Karpas-422 (cell line): ENCODE data around the gene RGS1. TPM values are rescaled to one million over a fixed set of nuclear protein-coding genes. Genes with fewer than 3 reads are reported as not detected.
A peak's percentile ranks its signal among the peaks of the same experiment; 100 is the strongest.

Experiments
- DNase-seq: peaks from one replicate; pipeline ENCODE4 v3.0.0-alpha.2; 2015
- H2AFZ ChIP-seq: fragments of 200-600 bp; sonication (generic); 2 replicates; pipeline ENCODE4 v1.6.1; 2014; ENCODE audit warnings: antibody characterized with exemption, low read length, mixed read lengths
- H3K27ac ChIP-seq: fragments of 200-600 bp; sonication (generic); 2 replicates; pipeline ENCODE4 v1.5.1; 2014; ENCODE audit warnings: mild to moderate bottlenecking, low read length, moderate library complexity
- H3K27me3 ChIP-seq: fragments of 200-600 bp; sonication (generic); 2 replicates; pipeline ENCODE4 v1.6.1; 2014; ENCODE audit warnings: low read length, mixed read lengths
- H3K36me3 ChIP-seq: fragments of 200-600 bp; sonication (generic); 2 replicates; pipeline ENCODE4 v1.6.1; 2014; ENCODE audit warnings: low read length, mixed read lengths; ENCODE audit not compliant: insufficient read depth
- H3K4me1 ChIP-seq: fragments of 200-600 bp; sonication (generic); 2 replicates; pipeline ENCODE4 v1.6.1; 2014; ENCODE audit warnings: mild to moderate bottlenecking, low read length, mixed read lengths
- H3K4me2 ChIP-seq: fragments of 200-600 bp; sonication (generic); 2 replicates; pipeline ENCODE4 v1.6.1; 2014; ENCODE audit warnings: low read length, low read depth, mild to moderate bottlenecking; ENCODE audit not compliant: poor library complexity, severe bottlenecking
- H3K4me3 ChIP-seq: fragments of 200-600 bp; sonication (generic); 2 replicates; pipeline ENCODE4 v1.5.1; 2014; ENCODE audit warnings: mild to moderate bottlenecking, antibody characterized with exemption, low read length, mixed read lengths
- H3K79me2 ChIP-seq: fragments of 200-600 bp; sonication (generic); 2 replicates; pipeline ENCODE4 v1.6.1; 2014; ENCODE audit warnings: mild to moderate bottlenecking, low read length, mixed read lengths
- H3K9ac ChIP-seq: fragments of 200-600 bp; sonication (generic); 2 replicates; pipeline ENCODE4 v1.6.0; 2014; ENCODE audit warnings: low read length
- H3K9me2 ChIP-seq: fragments of 200-600 bp; sonication (generic), shearing (Covaris generic); replicated peaks from 2 replicates; pipeline ENCODE4 v1.6.0; 2014; ENCODE audit warnings: mild to moderate bottlenecking, low read length, moderate library complexity; ENCODE audit not compliant: insufficient read depth
- H3K9me3 ChIP-seq: fragments of 300-700, 200-600 bp; sonication (generic); 2 replicates; pipeline ENCODE4 v1.6.1; 2014; ENCODE audit warnings: low read length, mixed read lengths
- H4K20me1 ChIP-seq: fragments of 200-600 bp; sonication (generic); 2 replicates; pipeline ENCODE4 v1.6.1; 2014; ENCODE audit warnings: mild to moderate bottlenecking, antibody characterized with exemption, low read length, low read depth; ENCODE audit not compliant: insufficient read depth
- total RNA-seq: library from RNA; depleted of rRNA; stranded (reverse); fragments of >200 nt; shearing (Covaris generic); gene quantifications from 2 replicates; pipeline ENCODE4 v1.2.3, GENCODE V29; 2014; ENCODE audit warnings: low replicate concordance

Gene RGS1
- total RNA-seq, 1 experiment from 2014 or later = 3.5 TPM

DNA sequence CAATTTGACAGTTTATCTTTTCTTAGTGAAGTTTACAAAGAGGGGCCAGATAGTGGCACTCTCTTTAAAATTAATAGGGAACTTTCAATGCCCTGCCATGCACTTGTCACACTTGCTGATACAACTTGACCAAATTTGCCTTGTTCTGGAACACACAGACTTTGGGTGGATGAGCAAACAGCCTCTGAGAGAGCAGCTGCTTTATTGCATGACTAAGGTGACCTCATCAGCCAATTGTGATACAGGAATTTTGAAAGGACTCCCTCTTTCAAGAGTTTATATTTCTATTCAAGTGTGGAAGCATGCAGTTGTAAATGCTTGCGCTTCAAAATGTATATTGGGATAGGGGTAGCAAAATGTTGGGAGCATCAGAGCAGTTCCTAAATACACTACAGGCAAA lies 2.1 kb upstream of the RGS1 start:
- H2AFZ ChIP-seq = no peak overlapping the region
- H3K4me1 ChIP-seq = peaks cover 3% of the 10 kb centered on the region; the same call in 1 of the 2 replicates
- no peaks in the 10 kb centered on the region for H3K9me2 ChIP-seq

DNA sequence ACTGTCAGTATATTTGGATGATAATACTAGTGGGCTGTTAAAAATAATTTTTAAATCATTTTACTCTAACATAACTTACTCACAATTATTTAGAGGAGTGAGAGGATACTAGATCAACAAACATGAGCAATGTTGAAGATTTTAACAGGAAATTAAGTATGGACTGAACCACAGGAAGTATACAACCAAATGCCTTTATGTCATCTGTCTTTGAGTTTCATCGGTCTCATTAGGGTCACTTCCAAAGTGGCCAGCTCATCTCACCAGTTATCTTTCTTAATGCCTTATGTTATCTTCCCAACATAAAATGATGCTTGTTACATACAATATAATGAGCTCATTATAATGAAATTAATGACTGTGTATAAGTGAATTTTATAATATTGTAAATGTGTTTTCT lies 1.5 kb upstream of the RGS1 start:
- Histone ChIP-seq H2AFZ (no peak overlapping the region), H3K27ac (no peak overlapping the region), H3K36me3 (no peaks in the 10 kb centered on the region), H3K79me2 (no peaks in the 10 kb centered on the region), H3K27me3 (no peaks in the 10 kb centered on the region), H3K9me3 (no peaks in the 10 kb centered on the region), H3K4me2 (no peak overlapping the region), H3K4me1 (peaks cover 3% of the 10 kb centered on the region; the same call in 1 of the 2 replicates), H4K20me1 (no peaks in the 10 kb centered on the region), H3K9ac (no peak overlapping the region), H3K9me2 (no peaks in the 10 kb centered on the region), H3K4me3 (no peak overlapping the region)
- no peak for DNase-seq

More for the DNA sequence above, 2.1 kb upstream of the RGS1 start:
- Histone ChIP-seq H3K27me3 (no peaks in the 10 kb centered on the region), H4K20me1 (no peaks in the 10 kb centered on the region), H3K27ac (no peak overlapping the region), H3K36me3 (no peaks in the 10 kb centered on the region), H3K9me3 (no peaks in the 10 kb centered on the region), H3K79me2 (no peaks in the 10 kb centered on the region), H3K4me3 (no peak overlapping the region), H3K9ac (no peak overlapping the region), H3K4me2 (no peak overlapping the region)
- DNase-seq = peak; percentile 40

DNA sequence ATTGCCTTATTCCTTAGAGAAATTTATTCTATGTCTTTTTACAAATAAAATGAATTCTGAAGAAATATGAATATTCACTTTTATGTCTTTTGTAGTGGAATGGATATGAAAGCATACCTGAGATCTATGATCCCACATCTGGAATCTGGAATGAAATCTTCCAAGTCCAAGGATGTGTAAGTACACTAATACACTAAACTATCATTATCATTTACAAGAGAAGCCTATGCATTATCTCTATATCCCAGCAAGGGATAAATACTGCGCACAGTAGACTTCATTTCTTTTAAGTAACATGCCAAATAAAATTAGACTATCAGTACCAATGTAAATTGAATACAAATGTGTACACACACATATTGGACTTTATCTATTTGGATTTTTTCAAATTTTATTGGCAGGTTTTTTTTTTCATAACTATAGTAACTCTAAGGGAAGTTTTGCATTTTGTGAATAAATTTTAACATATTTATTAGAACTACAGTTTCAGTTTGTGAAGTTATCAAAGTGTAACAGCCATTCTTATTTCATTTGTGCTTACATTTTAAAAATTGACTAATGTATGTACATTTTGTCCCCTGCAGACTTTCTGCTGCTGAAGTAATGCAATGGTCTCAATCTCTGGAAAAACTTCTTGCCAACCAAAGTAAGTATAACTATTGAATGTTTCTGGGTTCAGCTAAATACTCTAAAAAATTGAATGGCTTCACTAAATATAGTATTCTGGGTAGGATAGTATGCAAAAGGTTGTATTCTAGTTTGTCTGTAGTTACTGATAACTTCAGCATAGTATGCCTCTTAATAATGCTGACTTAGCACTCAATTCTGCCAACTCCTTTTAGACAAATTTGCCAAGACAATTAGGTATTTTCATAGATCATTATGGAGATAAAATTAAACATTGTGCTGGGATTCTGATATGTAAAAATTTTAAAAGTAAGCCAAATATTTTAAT lies 894 bp downstream of the RGS1 start:
- Histone ChIP-seq H3K4me1 (peaks cover 3% of the 10 kb centered on the region; the same call in 1 of the 2 replicates), H3K9me3 (no peaks in the 10 kb centered on the region), H3K27me3 (no peaks in the 10 kb centered on the region), H3K27ac (no peak overlapping the region), H3K4me3 (no peak overlapping the region), H4K20me1 (no peaks in the 10 kb centered on the region), H3K4me2 (no peak overlapping the region), H2AFZ (no peak overlapping the region), H3K79me2 (no peaks in the 10 kb centered on the region), H3K9me2 (no peaks in the 10 kb centered on the region), H3K36me3 (no peaks in the 10 kb centered on the region), H3K9ac (no peak overlapping the region)
- no peak for DNase-seq

DNA sequence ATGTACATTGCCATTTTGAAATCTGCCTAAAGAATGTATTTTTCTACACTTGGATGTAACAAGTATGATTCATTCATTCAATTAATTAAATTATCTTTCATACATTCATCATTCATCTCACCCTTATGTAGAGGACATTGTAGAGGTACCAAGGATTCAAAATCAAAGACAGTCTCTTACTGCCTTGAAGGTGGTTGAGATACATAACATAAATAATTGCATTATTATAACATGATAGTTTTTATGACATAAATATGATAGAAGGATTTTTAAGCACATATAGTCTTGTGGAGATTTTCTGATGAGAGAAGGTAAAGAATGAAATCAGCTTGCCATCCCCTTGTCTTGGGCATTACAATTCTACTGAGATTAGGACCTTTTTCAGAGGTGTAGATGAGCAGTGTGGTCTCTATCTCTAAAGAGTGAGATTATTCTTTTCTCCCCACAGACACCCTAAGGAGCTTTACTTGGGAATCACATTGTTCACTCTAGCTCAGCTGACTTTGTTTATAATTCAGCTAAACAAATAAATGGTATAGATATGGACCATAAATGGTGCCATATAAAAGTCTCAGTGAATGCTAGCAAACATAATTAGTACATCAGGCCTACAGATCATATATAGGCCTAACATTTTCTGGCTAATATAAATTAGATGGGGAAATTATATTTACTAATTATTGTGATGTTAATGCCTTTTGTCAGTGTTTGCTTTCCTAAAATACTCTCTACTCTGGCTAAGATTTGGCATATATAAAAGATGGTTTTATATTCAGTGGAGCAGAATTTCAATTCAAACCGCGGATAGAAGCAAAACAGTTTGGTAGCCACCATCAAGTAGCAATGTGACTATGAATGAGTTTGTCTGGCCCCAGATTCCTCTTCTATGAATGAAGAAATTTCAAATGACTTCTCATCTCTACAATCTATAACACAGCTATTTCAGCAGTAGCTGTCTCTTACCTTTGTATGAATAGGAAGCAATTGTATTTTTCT lies 1.9 kb downstream of the RGS1 start:
- DNase-seq = no peak
- Histone ChIP-seq H3K27me3 (no peaks in the 10 kb centered on the region), H4K20me1 (no peaks in the 10 kb centered on the region), H3K36me3 (no peaks in the 10 kb centered on the region), H3K79me2 (no peaks in the 10 kb centered on the region), H3K4me2 (no peak overlapping the region), H3K4me3 (no peak overlapping the region), H3K9me2 (no peaks in the 10 kb centered on the region), H3K9me3 (no peaks in the 10 kb centered on the region), H2AFZ (no peak overlapping the region), H3K4me1 (peaks cover 3% of the 10 kb centered on the region; the same call in 1 of the 2 replicates), H3K27ac (no peak overlapping the region), H3K9ac (no peak overlapping the region)

DNA sequence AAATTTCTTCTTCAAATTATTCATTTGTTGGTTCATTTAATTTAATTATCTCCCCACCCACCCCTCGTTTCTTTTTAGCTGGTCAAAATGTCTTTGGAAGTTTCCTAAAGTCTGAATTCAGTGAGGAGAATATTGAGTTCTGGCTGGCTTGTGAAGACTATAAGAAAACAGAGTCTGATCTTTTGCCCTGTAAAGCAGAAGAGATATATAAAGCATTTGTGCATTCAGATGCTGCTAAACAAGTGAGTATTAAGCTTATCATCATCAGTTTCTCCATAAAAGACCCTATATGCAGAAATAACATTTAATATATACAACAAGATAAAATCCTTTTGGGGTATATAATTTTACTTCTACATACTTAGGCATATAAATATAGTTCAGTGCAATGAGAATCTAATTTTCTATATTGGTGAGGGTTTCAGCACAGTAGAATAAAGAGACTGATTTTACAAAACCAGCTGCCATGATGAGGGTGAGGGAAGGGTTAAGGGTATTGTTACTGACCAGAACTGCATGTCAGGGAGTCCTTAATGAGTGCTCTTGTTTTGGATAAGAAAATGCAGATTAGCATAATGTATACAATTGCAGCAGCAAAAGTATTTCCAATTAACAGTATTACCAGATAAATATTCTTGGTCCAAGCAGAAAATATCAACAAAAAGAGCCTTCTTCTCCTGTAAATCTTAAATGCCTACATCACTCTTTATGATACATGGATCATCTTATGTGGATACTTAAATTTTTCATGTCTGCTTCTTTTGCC lies 2.8 kb downstream of the RGS1 start:
- no peak overlapping the region for H3K27ac ChIP-seq
- no peak overlapping the region for H3K9ac ChIP-seq
- no peaks in the 10 kb centered on the region for H3K9me2 ChIP-seq
- H2AFZ ChIP-seq = no peak overlapping the region
- H3K79me2 ChIP-seq = no peaks in the 10 kb centered on the region
- H3K4me1 ChIP-seq = peaks cover 3% of the 10 kb centered on the region; the same call in 1 of the 2 replicates
- no peaks in the 10 kb centered on the region for H3K9me3 ChIP-seq
- H4K20me1 ChIP-seq = no peaks in the 10 kb centered on the region
- no peak overlapping the region for H3K4me2 ChIP-seq
- no peaks in the 10 kb centered on the region for H3K27me3 ChIP-seq
- no peak overlapping the region for H3K4me3 ChIP-seq
- H3K36me3 ChIP-seq = no peaks in the 10 kb centered on the region
- no peak for DNase-seq

DNA sequence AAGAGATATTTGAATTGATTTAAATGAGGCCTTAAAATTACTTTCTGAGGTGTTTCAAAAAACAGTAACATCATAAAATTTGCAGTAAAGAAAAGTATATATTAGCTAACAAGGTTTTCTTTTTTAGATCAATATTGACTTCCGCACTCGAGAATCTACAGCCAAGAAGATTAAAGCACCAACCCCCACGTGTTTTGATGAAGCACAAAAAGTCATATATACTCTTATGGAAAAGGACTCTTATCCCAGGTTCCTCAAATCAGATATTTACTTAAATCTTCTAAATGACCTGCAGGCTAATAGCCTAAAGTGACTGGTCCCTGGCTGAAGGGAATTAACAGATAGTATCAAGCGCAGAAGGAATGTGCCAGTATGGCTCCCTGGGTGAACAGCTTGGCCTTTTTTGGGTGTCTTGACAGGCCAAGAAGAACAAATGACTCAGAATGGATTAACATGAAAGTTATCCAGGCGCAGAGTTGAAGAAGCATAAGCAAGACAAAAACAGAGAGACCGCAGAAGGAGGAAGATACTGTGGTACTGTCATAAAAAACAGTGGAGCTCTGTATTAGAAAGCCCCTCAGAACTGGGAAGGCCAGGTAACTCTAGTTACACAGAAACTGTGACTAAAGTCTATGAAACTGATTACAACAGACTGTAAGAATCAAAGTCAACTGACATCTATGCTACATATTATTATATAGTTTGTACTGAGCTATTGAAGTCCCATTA lies 3.6 kb downstream of the RGS1 start:
- Histone ChIP-seq H3K9me3 (no peaks in the 10 kb centered on the region), H3K27ac (no peak overlapping the region), H4K20me1 (no peaks in the 10 kb centered on the region), H3K9me2 (no peaks in the 10 kb centered on the region), H3K27me3 (no peaks in the 10 kb centered on the region), H3K4me3 (no peak overlapping the region), H2AFZ (no peak overlapping the region), H3K4me1 (peaks cover 3% of the 10 kb centered on the region; the same call in 1 of the 2 replicates), H3K9ac (no peak overlapping the region), H3K4me2 (no peak overlapping the region), H3K79me2 (no peaks in the 10 kb centered on the region), H3K36me3 (no peaks in the 10 kb centered on the region)
- no peak for DNase-seq

DNA sequence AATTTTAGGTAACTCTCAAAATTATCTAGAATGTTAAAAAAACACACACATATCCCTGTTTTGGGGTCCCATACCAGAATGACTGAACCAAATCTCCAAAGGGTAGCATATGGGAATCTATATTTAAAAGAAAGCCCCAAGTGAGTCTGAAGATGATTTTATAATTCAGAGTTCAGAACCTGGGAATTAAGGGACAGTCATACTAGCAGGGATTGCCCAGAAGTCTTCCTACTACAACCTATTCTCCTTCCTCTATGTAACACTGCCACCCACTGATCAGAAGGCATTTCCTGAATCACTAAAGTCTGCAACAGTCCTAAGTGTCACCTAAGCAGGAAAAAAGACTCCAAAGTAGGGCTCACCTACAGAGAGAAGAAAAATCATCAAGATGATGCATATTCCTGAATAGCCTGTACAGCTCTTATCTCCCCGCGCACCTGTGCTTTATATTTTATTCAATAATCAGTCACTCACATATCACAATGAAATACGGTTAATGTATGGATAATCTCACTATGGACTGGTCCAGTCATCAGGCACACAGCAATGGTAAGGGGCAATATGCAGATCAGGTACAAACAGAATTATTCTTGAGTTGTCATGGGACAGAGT lies 4.9 kb downstream of the RGS1 start:
- Histone ChIP-seq H4K20me1 (no peaks in the 10 kb centered on the region), H3K27ac (no peak overlapping the region), H3K4me1 (peaks cover 3% of the 10 kb centered on the region; the same call in 1 of the 2 replicates), H2AFZ (no peak overlapping the region), H3K4me3 (no peak overlapping the region), H3K36me3 (no peaks in the 10 kb centered on the region), H3K9me2 (no peaks in the 10 kb centered on the region), H3K9me3 (no peaks in the 10 kb centered on the region), H3K9ac (no peak overlapping the region), H3K27me3 (no peaks in the 10 kb centered on the region), H3K4me2 (no peak overlapping the region), H3K79me2 (no peaks in the 10 kb centered on the region)
- peak; percentile 54 for DNase-seq
